ENCODE data around the gene NPIPB4. TPM values are rescaled to one million over a fixed set of nuclear protein-coding genes. Genes with fewer than 3 reads are reported as not detected.
"Not testable (repeated sequence)": the region's sequence is repeated elsewhere in the genome, so short reads cannot be mapped to it uniquely, and the experiment has no call there.

NPIPB4 gene
- total RNA-seq = 10 to 100 TPM; 37.3 to 51.5 TPM
- long read RNA-seq, partial matches to known transcripts = 0 of 2 reads
- long read RNA-seq, other reads (novel, unspliced or antisense) = 2 of 2 reads

DNA sequence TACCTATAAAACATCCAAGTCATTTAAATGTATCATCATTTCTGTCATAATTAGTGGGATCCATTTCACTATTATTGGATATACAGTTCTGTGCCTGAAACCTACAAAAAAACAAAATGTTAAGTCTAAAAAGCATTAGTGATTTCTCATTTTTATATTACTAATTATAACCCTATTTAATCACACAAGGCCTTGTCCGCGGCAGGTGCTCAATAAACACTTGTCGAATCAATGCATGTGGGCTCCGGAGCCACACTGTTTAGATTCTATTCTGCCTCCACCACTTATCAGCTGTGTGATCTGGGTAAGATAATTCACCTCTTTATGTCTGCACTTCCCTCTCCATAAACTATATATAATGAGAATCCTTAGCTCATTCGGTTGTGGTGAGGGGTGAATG is at the start of gene NPIPB4:
Gene NPIPB4 (minus strand): TSS at position 101 of the 400 bp plus-strand sequence. CDS start 378 bp downstream, outside the sequence.
- ATAC-seq; DNase-seq; intact Hi-C loops (cut with DNase I): not testable (repeated sequence)

DNA sequence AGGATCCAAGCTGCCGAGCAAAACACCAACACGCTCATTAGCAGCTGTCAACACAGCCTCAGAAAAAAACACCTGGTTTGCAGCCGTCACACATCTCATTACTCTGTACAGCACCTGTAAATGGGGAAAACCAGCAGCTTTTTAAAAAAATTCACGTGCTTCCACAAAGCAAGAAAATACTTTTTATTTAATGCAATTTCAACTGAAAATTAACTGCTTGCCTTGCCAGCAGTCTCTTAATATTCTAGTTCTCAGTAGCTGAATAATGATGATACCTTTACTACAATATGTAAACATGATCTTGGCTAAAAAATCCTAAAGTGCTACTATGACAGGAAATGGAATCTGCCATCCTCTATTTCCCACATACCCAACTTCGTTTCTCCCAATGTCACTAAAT is 41.4 kb upstream of the NPIPB4 start:
- not testable (repeated sequence) for DNase-seq, ATAC-seq

DNA sequence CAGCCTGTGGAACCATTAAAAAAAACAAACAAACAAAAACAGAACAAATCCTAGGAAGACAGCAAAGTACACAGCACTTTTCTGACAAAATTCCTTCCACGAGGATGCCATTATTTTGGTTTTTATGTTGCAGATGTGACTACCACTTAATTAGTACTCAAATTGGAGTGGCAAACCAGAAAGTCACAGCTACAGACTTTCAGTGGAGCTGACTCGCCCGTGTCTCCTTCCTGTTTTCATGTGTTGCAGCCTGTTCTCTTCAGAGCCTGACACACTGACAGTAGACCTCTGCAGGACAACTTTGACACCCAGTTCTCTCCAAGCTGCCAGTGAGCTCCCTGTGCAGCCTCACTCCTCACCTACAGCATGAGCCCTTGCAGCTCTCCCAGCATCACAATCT is 24.4 kb upstream of the NPIPB4 start:
- intact Hi-C loops (cut with DNase I); ATAC-seq; DNase-seq: not testable (repeated sequence)

More for the DNA sequence above, 41.4 kb upstream of the NPIPB4 start:
- intact Hi-C loops (cut with DNase I) = not testable (repeated sequence)

DNA sequence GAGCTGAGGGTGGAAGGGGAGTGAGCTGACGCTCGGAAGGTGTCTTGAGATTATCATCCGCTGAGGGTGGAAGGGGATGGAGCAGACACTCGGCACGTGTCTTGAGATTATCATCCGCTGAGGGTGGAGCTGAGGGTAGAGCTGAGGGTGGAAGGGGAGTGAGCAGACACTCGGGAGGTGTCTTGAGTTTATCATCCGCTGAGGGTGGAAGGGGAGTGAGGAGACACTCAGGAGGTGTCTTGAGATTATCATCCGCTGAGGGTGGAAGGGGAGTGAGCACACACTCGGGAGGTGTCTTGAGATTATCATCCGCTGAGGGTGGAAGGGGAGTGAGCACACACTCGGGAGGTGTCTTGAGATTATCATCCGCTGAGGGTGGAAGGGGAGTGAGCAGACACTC is 20.4 kb downstream of the NPIPB4 start:
- ATAC-seq; DNase-seq; intact Hi-C loops (cut with DNase I): not testable (repeated sequence)

DNA sequence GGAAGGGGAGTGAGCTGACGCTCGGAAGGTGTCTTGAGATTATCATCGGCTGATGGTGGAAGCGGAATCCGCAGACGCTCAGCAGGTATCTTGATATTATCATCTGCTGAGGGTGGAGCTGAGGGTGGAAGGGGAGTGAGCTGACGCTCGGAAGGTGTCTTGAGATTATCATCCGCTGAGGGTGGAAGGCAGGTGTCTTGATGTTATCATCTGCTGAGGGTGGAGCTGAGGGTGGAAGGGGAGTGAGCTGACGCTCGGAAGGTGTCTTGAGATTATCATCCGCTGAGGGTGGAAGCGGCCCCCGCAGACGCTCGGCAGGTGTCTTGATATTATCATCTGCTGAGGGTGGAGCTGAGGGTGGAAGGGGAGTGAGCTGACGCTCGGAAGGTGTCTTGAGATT is 21.2 kb downstream of the NPIPB4 start:
- intact Hi-C loops (cut with DNase I); ATAC-seq; DNase-seq: not testable (repeated sequence)

DNA sequence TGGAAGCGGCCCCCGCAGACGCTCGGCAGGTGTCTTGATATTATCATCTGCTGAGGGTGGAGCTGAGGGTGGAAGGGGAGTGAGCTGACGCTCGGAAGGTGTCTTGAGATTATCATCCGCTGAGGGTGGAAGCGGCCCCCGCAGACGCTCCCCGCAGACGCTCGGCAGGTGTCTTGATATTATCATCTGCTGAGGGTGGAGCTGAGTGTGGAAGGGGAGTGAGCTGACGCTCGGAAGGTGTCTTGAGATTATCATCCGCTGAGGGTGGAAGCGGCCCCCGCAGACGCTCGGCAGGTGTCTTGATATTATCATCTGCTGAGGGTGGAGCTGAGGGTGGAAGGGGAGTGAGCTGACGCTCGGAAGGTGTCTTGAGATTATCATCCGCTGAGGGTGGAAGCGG is 21.8 kb downstream of the NPIPB4 start:
- DNase-seq; ATAC-seq; intact Hi-C loops (cut with DNase I): not testable (repeated sequence)

DNA sequence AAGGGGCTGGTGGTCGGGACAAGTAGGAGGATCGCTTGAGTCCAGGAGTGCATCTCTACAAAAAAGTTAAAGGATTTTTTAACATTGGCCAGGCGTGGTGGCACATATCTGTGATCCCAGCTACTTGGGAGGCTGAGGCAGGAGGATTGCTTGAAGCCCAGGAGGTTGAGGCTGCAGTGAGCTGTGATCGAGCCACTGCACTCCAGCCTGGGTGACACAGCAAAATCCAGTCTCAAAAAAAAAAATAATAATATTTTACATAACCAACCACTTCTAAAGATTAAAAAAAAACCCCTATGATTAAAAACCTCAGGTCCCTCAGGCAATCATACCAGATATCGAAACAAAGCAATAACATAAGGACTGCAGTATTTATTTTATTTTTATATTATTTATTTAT is 23.3 kb downstream of the NPIPB4 start:
- intact Hi-C loops (cut with DNase I); ATAC-seq; DNase-seq: not testable (repeated sequence)

DNA sequence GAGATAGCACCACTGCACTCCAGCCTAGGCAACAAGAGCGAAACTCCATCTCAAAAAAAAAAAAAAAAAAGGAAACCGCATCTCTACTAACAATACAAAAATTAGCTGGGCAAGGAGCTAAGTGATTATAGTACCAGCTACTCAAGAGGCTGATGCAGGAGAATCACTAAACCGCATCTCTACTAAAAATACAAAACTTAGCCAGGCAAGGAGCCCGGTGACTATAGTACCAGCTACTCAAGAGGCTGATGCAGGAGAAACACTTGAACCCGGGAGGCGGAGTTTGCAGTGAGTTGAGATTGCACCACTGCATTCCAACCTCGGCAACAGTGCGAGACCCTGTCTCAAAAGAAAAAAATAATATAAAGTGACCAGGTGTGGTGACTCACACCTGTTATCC is 27.6 kb downstream of the NPIPB4 start:
- ATAC-seq; DNase-seq; intact Hi-C loops (cut with DNase I): not testable (repeated sequence)

DNA sequence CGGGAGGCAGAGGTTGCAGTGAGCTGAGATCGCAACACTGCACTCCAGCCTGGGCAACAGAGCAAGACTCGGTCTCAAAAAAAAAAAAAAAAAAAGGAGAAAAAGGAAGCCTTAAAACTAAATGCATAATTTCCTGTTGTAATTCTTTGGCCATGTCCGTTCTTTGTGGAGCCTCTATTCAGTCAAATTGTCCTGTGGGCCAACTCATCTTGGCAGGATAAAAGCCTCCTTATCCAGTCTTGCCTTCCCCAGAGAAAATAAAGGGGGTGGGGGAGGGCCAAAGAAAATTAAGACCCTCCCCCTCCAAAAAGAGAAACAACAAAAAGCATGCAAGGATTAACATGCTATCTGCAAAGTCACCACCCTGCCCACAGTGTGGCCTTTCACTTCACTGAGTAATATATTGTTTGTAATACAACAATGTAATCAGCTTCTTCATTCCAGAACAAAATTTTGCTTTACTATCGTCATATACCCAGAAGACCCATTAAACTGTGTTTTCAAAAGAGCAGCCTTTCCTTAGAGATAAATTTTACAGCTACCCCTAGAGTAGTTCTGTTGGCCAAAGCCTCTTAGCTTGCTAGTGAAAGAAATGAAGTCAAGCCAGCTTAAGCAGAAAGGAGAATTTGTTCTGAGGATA is 31.4 kb downstream of the NPIPB4 start:
- DNase-seq; intact Hi-C loops (cut with DNase I): not testable (repeated sequence)
- peak; percentile 74 to 75 for ATAC-seq

DNA sequence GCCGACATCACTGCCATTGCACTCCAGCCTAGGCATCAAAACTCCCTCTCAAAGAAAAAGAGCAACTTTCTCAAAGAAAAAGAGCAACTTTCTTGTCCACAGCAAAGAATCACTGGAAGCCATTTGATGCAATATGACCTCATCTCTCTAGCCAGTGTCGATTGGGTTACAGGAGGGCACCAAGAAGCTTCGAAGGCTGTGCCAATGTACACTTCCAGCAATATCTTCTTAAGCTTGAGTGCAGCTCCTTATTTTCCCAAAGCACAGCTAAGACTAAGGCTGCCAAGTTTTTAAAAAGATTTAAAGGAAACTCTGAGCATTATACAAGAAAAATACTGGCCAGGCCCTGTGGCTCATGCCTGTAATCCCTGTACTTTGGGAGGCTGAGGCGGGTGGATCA is 32.0 kb downstream of the NPIPB4 start:
- ATAC-seq = peak; percentile 18 to 67
- intact Hi-C loops (cut with DNase I); DNase-seq: not testable (repeated sequence)

DNA sequence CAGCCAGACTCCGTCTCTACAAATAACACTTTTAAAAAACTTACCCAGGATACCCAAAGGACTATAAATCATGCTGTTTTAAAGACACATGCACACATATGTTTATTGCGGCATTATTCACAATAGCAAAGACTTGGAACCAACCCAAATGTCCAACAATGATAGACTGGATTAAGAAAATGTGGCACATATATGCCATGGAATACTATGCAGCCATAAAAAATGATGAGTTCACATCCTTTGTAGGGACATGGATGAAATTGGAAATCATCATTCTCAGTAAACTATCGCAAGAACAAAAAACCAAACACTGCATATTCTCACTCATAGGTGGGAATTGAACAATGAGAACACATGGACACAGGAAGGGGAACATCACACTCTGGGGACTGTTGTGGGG is 34.3 kb downstream of the NPIPB4 start:
- ATAC-seq; intact Hi-C loops (cut with DNase I); DNase-seq: not testable (repeated sequence)

DNA sequence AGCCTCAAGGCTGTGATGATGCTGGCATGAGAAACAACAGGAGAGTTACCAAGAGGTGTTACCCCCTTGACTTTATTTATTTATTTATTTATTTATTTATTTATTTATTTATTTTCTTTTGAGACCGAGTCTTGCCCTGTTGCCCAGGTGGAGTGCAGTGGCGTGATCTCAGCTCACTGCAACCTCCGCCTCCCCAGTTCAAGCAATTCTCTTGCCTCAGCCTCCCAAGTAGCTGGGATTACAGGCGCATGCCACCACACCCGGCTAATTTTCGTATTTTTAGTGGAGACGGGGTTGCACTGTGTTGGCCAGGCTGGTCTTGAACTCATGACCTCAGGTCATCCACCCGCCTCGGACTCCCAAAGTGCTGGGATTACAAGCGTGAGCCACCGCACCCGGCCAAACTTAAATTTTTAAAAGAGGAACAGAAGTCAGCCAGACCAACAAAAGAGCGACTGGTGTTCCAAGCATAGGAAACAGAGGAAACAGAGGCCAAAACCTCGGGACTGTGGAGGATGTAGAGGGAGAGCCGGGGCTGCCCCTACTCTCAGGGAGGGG is 36.6 kb downstream of the NPIPB4 start:
- ATAC-seq; DNase-seq; intact Hi-C loops (cut with DNase I): not testable (repeated sequence)

DNA sequence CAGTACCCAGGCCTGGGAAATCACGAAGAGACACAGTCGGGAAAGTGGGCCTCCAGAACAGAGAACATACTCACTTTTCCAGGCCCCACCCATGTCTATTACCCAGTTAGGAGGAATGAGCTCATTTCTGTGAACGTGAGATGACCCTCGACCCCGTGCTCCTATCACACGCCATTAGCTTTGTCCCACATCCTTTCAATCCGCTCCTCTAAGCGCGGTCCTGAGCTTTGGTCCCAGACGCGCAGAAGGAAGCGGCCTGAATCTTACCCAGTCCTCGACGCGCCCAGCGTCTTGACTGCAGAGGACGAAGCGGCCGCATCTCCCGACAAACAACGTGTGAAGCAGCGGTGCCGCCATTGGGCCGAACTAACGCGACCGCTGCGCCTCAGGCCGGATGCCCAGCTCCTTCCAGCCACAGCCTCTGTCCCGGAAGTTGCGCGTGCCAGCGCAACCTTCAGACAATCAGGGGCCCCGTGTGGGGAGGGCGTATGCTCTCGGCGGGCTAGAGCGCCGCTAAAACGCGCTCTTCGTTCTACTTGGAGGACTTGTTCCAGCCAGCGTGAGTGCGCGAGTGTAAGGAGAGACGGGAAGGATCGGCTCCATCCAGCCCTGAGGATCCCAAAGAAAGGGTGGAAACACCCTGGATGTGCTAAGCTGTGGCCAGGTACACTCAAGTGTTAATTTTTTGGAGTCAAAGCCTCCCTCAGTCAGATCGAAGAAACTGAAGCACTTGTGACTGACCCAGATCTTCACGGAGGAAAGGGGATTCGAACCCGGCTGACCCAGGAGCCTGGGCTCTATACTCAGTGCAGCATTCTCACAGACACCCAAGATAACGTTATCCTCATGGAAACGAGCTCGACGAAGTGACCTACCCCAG is 37.3 kb downstream of the NPIPB4 start:
- ATAC-seq (peak; percentile 98), DNase-seq (peak; percentile 84)
- intact Hi-C loops (cut with DNase I) = not testable (repeated sequence)

DNA sequence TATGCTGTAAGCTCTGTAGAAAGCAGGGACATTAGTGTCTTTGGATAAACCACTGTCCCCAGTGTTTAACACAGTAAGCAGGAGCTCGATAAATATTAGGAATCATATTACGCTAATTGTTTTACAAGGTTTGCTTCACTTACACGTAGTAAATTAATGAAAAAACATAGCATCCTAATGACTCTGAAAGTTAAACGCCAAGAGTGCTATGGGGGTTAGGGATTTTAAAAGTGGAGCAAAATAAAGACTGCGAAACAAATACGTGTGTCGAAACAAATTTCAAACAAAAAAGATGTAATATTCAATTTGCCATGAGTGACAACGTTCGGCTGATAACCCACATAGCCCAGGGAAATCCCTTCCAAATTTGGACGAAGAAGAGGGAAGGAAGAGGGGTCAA is 37.9 kb downstream of the NPIPB4 start:
- ATAC-seq; DNase-seq; intact Hi-C loops (cut with DNase I): not testable (repeated sequence)

DNA sequence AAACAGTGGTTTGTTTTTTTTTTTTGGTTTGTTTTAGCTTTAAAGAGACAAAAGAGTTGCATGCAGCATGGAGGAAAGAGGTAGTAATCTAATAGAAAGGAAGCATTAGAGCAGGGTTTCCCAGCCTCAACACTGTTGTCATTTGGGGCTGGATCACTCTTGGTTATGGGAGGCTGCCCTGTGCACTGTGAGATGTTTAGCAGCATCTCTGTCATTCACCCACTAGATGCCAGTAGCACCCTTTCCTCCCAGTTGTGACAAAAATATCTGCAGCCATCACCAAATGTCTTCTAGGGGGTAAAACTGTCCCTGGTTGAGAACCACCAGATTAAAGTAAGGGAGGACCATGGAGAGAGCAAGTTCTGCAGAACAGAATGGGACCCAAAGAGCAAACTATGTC is 40.5 kb downstream of the NPIPB4 start:
- ATAC-seq; DNase-seq; intact Hi-C loops (cut with DNase I): not testable (repeated sequence)

DNA sequence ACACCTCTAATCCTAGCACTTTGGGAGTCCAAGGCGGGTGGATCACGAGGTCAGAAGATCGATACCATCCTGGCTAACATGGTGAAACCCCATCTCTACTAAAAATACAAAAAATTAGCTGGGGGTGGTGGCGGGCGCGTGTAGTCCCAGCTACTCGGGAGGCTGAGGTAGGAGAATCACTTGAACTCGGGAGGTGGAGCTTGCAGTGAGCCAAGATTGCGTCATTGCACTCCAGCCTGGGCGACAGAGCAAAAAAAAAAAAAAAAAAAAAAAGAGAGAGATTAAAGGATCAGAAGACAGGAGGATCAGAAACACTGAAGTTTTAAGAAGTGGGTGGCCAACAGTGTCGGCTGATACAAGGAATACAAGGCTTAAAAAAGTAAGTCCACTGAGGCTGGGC is 41.9 kb downstream of the NPIPB4 start:
- intact Hi-C loops (cut with DNase I); ATAC-seq; DNase-seq: not testable (repeated sequence)

DNA sequence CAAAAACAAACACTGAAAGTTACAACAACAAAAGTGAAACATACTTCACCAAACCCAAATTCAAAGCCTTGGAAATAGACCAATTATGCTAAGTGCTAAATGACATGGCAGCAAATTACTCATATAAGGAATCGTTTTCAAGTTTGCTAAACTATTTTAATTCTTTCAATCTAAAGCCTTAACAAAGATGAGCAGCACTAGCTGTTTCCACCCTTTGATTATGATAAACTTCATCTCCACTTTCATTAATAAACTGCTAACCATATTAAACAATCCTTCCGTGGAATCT is 55.2 kb downstream of the NPIPB4 start:
- intact Hi-C loops (cut with DNase I) = not testable (repeated sequence)

DNA sequence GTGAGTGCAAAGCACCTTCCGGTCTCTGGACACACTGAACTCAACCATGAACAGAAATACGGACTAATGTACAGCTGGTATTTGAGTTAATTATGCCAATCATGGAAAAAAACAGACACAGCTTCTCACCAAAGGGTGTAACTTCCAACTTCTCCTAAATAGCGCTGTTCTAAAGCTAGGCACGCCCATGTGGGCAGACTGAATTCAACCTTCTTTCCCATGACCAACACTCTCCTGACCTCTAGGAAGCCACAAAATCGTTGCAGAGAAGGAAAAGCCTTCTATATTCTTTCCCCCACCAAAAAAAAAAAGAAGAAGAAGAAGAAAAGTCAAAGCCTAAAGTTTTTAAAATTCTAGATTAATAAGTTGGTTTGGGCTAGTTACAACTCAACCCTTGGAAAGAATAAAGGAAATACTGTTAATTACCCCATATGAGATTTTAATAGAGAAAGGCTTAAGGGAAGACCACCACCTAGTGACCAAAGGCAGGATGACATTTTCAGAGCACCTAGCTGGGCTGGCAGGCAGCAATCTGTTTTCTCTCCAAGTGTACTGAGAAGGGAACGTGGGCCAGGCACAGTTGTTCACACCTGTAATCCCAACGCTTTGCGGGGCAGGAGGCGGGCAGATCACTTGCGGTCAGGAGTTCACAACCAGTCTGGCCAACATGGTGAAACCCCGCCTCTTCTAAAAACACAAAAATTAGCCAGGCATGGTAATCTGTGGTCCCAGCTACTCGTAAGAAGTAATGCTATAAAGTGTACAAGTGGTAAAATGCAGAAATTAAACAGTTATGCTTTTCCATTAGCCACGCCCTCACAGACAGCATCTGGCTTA is 55.8 kb downstream of the NPIPB4 start:
- intact Hi-C loops (cut with DNase I); DNase-seq: not testable (repeated sequence)
- ATAC-seq = peak; percentile 68 to 81

More for the DNA sequence above, 55.2 kb downstream of the NPIPB4 start:
- ATAC-seq, DNase-seq: not testable (repeated sequence)

DNA sequence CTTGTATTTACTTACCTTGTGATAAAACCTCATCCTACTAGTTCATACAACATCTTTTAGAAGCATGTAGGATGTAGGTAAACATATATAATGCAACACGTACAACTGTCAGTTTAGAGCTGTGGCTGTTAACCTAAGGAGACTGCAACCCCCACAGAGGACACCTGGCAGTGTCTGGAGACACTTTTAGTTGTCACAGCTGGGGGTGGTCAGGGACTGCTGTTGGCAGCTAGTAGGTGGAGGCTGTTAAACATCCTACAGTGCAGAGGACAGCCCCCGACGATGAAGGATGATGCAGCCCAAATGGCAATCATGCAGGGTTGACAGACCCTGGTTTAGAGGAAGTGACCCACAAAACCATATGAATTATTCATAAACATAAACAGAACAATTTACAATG is 59.0 kb downstream of the NPIPB4 start:
- ATAC-seq; DNase-seq; intact Hi-C loops (cut with DNase I): not testable (repeated sequence)

Data from left cardiac atrium (tissue), 4 donors.